ENCODE data around the gene SGPL1.

The SGPL1 gene

DNA sequence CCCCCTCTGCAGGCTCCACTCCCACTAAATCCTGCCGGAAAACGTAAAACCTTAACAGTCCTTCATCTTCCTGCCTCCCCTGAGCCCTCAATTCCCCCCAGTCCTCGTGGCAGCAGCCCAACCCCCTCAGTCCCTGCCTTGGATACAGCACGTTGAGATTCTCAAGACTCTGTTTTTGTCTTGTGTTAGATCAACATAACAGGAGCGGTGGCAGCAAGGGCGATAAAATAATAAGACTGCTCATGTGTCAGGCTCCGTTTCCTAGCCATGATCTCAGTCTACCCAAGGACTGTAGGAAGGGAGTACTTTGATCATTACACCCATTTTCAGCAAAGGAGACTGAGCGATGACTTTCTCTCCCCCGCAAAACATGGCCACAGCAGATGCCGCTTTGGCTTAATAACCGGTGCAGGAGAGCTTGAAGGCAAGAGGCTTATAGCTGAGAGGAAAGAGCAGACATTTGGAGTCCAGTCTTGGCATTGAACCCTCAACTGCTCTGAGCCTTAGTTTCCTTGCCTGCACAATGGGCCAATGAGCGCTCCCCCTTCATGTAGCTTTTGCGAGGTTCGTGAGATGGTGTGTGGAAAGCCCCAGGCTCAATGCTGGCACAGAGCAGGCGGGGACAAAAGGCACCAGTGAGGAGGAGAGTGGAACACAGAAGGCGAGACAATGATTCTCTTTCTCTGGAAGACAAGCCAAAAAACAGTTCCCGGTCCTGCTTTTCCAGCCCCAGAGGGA is 114.7 kb downstream of the SGPL1 start:
- DNase-seq: no peak
